Panc1 (cell line): ENCODE measurements around the gene CAPN2. TPM values are rescaled to one million over a fixed set of nuclear protein-coding genes. Genes with fewer than 3 reads are reported as not detected.

Experiments
- ATAC-seq: fragments of 200-7000 bp; cut with Tn5 transposase; 2 replicates; pipeline ENCODE4 v1.9.1; 2020; ENCODE audit warnings: mild to moderate bottlenecking, moderate library complexity
- BruUV-seq: library from RNA; stranded (reverse); fragments of 400-500 nt; replicated peaks from 2 replicates; lab custom pipeline; 2021; lab: Mats Ljungman, UMichigan
- CTCF ChIA-PET: fragments of 300-600 bp; sonication (Branson Sonifier 250); formaldehyde crosslinking; loops from one replicate; lab custom pipeline; 2022; ENCODE audit warnings: antibody characterized with exemption; lab: Charles Lee
- POLR2A ChIA-PET: fragments of 300-600 bp; sonication (Branson Sonifier 250); formaldehyde crosslinking; loops from one replicate; lab custom pipeline; 2022; ENCODE audit warnings: antibody characterized with exemption; lab: Charles Lee
- DNase-seq: peaks from one replicate; pipeline ENCODE4 v3.0.0-alpha.2; 2010; ENCODE audit warnings: low read depth, low spot score
- H3K27ac ChIP-seq: 2 replicates; pipeline ENCODE4 v1.5.1; 2011; ENCODE audit warnings: mild to moderate bottlenecking, low read length, inconsistent platforms
- H3K27me3 ChIP-seq: fragments of 200-500 bp; sonication (Bioruptor generic); 2 replicates; pipeline ENCODE4 v1.6.0; 2014; ENCODE audit warnings: low read length, inconsistent platforms; ENCODE audit not compliant: control insufficient read depth, insufficient read depth
- H3K36me3 ChIP-seq: fragments of 200-500 bp; sonication (Bioruptor generic); 2 replicates; pipeline ENCODE4 v1.5.1; 2014; ENCODE audit warnings: inconsistent platforms, mild to moderate bottlenecking, low read length, moderate library complexity; ENCODE audit not compliant: control insufficient read depth, insufficient read depth
- H3K4me1 ChIP-seq: 2 replicates; pipeline ENCODE4 v1.5.1; 2011; ENCODE audit warnings: inconsistent platforms, mild to moderate bottlenecking, low read length, moderate library complexity; ENCODE audit not compliant: control insufficient read depth, insufficient read depth
- H3K4me3 ChIP-seq, 2 experiments: 2 replicates each; pipeline ENCODE4 v1.5.1; 2011 to 2012; ENCODE audit warnings: low read depth in 2 of 2, low read length in 2 of 2, mild to moderate bottlenecking in 2 of 2, inconsistent platforms in 1 of 2, moderate library complexity in 1 of 2
- H3K9me3 ChIP-seq: fragments of 200-500 bp; sonication (Bioruptor generic); 2 replicates; pipeline ENCODE4 v1.5.1; 2014; ENCODE audit warnings: low read depth, mild to moderate bottlenecking, inconsistent platforms, low read length, moderate library complexity; ENCODE audit not compliant: control insufficient read depth, insufficient read depth
- POLR2AphosphoS5 ChIP-seq: IDR thresholded peaks from 2 replicates; pipeline ENCODE4 v1.6.1; 2012; ENCODE audit warnings: mild to moderate bottlenecking, low read depth, low read length, moderate library complexity
- SIN3A ChIP-seq: IDR thresholded peaks from 2 replicates; pipeline ENCODE4 v1.6.1; 2012; ENCODE audit warnings: low read depth, mild to moderate bottlenecking, low read length, moderate library complexity, borderline replicate concordance; ENCODE audit not compliant: insufficient read depth
- TCF7L2 ChIP-seq: IDR thresholded peaks from 2 replicates; pipeline ENCODE4 v1.6.1; 2011; ENCODE audit warnings: mild to moderate bottlenecking, low read depth, low read length, inconsistent platforms
- in situ Hi-C: cut with HindIII; loops from 2 replicates; pipeline ENCODE4 v1.10.0; 2016; ENCODE audit warnings: low sequenced_read_pairs, low pct_unique_long_range_greater_than_20kb
- intact Hi-C: fragments of 100-400 bp; cut with micrococcal nuclease; formaldehyde crosslinking; loops from one replicate; pipeline ENCODE4 v1.10.0; 2022; ENCODE audit not compliant: unreplicated experiment
- total RNA-seq: library from RNA; stranded (reverse); gene quantifications from one replicate; pipeline ENCODE4 v1.2.1, GENCODE V29; 2021; ENCODE audit not compliant: unreplicated experiment
- TF ChIP-seq, protein P1 (sequence below), 2 experiments: IDR thresholded peaks; 2 replicates each; pipeline ENCODE4 v1.6.1; 2011 to 2012; ENCODE audit warnings: low read depth in 2 of 2, control low read depth in 1 of 2, low read length in 1 of 2, mild to moderate bottlenecking in 1 of 2, moderate library complexity in 1 of 2; ENCODE audit not compliant: insufficient read depth in 1 of 2
- TF ChIP-seq, protein P2 (sequence below): fragments of 450-650 bp; IDR thresholded peaks from 2 replicates; pipeline ENCODE4 v1.5.1; 2017; ENCODE audit warnings: mild to moderate bottlenecking

The CAPN2 gene
- total RNA-seq, 1 experiment from 2014 or later, result 171 TPM

GRCh38 chr1:223717123-223717522 is 4.8 kb downstream of the CAPN2 start:
- POLR2A ChIA-PET, result no interaction called here
- no peak overlapping the region for H3K4me3 ChIP-seq
- H3K36me3 ChIP-seq, result peaks cover 14% of the 10 kb centered on the region
- no peaks in the 10 kb centered on the region for H3K27me3 ChIP-seq
- CTCF ChIA-PET, result no interaction called here
- DNase-seq (no peak), ATAC-seq (no peak)
- peak overlapping the region; percentile 96; the same call in 1 of the 2 replicates for H3K27ac ChIP-seq
- BruUV-seq, result no TSS peak
- TF ChIP-seq SIN3A (no peak), TCF7L2 (no peak), POLR2AphosphoS5 (no peak)
- TF ChIP-seq, protein P1, sequence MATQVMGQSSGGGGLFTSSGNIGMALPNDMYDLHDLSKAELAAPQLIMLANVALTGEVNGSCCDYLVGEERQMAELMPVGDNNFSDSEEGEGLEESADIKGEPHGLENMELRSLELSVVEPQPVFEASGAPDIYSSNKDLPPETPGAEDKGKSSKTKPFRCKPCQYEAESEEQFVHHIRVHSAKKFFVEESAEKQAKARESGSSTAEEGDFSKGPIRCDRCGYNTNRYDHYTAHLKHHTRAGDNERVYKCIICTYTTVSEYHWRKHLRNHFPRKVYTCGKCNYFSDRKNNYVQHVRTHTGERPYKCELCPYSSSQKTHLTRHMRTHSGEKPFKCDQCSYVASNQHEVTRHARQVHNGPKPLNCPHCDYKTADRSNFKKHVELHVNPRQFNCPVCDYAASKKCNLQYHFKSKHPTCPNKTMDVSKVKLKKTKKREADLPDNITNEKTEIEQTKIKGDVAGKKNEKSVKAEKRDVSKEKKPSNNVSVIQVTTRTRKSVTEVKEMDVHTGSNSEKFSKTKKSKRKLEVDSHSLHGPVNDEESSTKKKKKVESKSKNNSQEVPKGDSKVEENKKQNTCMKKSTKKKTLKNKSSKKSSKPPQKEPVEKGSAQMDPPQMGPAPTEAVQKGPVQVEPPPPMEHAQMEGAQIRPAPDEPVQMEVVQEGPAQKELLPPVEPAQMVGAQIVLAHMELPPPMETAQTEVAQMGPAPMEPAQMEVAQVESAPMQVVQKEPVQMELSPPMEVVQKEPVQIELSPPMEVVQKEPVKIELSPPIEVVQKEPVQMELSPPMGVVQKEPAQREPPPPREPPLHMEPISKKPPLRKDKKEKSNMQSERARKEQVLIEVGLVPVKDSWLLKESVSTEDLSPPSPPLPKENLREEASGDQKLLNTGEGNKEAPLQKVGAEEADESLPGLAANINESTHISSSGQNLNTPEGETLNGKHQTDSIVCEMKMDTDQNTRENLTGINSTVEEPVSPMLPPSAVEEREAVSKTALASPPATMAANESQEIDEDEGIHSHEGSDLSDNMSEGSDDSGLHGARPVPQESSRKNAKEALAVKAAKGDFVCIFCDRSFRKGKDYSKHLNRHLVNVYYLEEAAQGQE (IDR thresholded peaks at IDR 0.05; ENCODE audit: insufficient read depth in 1 of 2, low read depth in 2 of 2, low read length in 1 of 2), result no peak
- TF ChIP-seq, protein P2, sequence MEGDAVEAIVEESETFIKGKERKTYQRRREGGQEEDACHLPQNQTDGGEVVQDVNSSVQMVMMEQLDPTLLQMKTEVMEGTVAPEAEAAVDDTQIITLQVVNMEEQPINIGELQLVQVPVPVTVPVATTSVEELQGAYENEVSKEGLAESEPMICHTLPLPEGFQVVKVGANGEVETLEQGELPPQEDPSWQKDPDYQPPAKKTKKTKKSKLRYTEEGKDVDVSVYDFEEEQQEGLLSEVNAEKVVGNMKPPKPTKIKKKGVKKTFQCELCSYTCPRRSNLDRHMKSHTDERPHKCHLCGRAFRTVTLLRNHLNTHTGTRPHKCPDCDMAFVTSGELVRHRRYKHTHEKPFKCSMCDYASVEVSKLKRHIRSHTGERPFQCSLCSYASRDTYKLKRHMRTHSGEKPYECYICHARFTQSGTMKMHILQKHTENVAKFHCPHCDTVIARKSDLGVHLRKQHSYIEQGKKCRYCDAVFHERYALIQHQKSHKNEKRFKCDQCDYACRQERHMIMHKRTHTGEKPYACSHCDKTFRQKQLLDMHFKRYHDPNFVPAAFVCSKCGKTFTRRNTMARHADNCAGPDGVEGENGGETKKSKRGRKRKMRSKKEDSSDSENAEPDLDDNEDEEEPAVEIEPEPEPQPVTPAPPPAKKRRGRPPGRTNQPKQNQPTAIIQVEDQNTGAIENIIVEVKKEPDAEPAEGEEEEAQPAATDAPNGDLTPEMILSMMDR, result no peak
- H3K4me1 ChIP-seq, result peaks cover 42% of the 10 kb centered on the region
- intact Hi-C loops (no loop called here), in situ Hi-C loops (no loop called here)
- H3K9me3 ChIP-seq, result no peaks in the 10 kb centered on the region

- Histone ChIP-seq H3K27me3 (no peaks in the 10 kb centered on the region), H3K4me1 (peaks cover 42% of the 10 kb centered on the region), H3K9me3 (no peaks in the 10 kb centered on the region), H3K36me3 (peaks cover 14% of the 10 kb centered on the region), H3K27ac (peak overlapping the region; percentile 26; the same call in 1 of the 2 replicates), H3K4me3 (no peak overlapping the region)
- BruUV-seq, result no TSS peak
- DNase-seq, result no peak
- in situ Hi-C loops, result no loop called here
- no peak for ATAC-seq
- ChIA-PET CTCF (no interaction called here), POLR2A (no interaction called here)
- no peak for TF ChIP-seq TCF7L2
- TF ChIP-seq, protein P1 (IDR thresholded peaks at IDR 0.05; ENCODE audit: insufficient read depth in 1 of 2, low read depth in 2 of 2, low read length in 1 of 2), result no peak
- no peak for TF ChIP-seq POLR2AphosphoS5
- TF ChIP-seq, protein P2, result no peak
- no peak for TF ChIP-seq SIN3A
- intact Hi-C loops, result no loop called here
Measured at GRCh38 chr1:223717695-223718363, 5.5 kb downstream of the CAPN2 start.
